ENCODE results near the gene ICAM4. TPM values are rescaled to one million over a fixed set of nuclear protein-coding genes. Genes with fewer than 3 reads are reported as not detected.

The ICAM4 gene
- total and polyA plus RNA-seq, 2 of the 8 experiments (the other 6 are each of a cell fraction or from before 2014, with no cell fraction given): 1.5 to 4.1 TPM

- no peak for TF ChIP-seq POLR2A (IDR thresholded peaks at IDR 0.05; ENCODE audit: control extremely low read depth in 1 of 2, low read depth in 2 of 2, low read length in 2 of 2)
These were observed 39.0 kb downstream of the ICAM4 start (continued) for GRCh38 chr19:10325732-10326131.
